ENCODE results near the gene GALNT1. TPM values are rescaled to one million over a fixed set of nuclear protein-coding genes. Genes with fewer than 3 reads are reported as not detected.

The GALNT1 gene
- total and polyA plus RNA-seq, 2 of the 4 experiments (the other 2 are of a cell fraction): 24.9 to 43.9 TPM

DNA sequence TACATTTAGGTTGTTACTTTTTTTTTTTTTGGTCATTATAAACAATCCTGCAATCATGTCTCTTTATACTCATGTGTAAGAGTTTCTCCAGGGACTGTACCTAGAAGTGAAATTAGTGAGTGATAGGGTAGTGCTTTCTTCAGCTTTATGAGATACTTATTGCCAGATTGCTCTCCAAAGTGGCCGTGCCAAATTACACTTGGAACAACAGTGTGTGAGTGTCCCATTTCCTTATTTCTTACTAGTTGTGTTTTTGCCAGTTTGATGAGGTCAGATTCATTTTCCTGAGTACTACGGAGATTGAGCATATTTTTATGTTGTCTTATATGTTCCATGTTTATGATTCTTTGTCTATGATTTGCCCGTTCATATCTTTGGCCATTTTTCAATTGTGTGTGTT is 39.2 kb downstream of the GALNT1 start:
- Histone ChIP-seq H2AK9ac (replicated peaks; ENCODE audit: low read depth, low read length, poor library complexity) (no peak overlapping the region), H2BK5ac (ENCODE audit: low read depth, low read length, poor library complexity, severe bottlenecking) (no peak overlapping the region), H4K20me1 (ENCODE audit: insufficient read depth, low read length) (peaks cover 13% of the 10 kb centered on the region; the same call in 1 of the 2 replicates), H3K4me2 (ENCODE audit: low read depth, low read length) (no peak overlapping the region), H3K56ac (ENCODE audit: extremely low read depth, insufficient read depth, low read length) (no peak overlapping the region), H3K4me1 (ENCODE audit: control insufficient read depth, insufficient read depth, low read length) (peaks cover 7% of the 10 kb centered on the region), H2BK15ac (ENCODE audit: low read depth, low read length) (no peak overlapping the region), H2AK5ac (ENCODE audit: low read depth, low read length) (no peak overlapping the region), H3K18ac (ENCODE audit: low read depth, low read length) (no peak overlapping the region), H3K9me1 (ENCODE audit: insufficient read depth, low read length) (no peaks in the 10 kb centered on the region; the same call in 1 of the 2 replicates), H3K14ac (replicated peaks; ENCODE audit: low read depth, low read length) (no peak overlapping the region), H2BK120ac (ENCODE audit: low read depth, low read length) (no peak overlapping the region), H3K27ac (ENCODE audit: insufficient read depth, low read length) (no peak overlapping the region), H4K91ac (ENCODE audit: insufficient read depth, low read depth, low read length) (no peak overlapping the region), H4K5ac (ENCODE audit: low read depth, low read length) (no peak overlapping the region), H3K4ac (ENCODE audit: low read depth, low read length) (no peak overlapping the region), H3K4me3 (ENCODE audit: insufficient read depth, low read depth, low read length) (no peak overlapping the region), H3K79me1 (ENCODE audit: low read depth in 1 of 2, low read length in 2 of 2) (peaks cover 4 to 32% of the 10 kb centered on the region in 2 experiments; a peak in 3 of 4 replicates), H2BK20ac (ENCODE audit: low read depth, low read length) (no peak overlapping the region), H2AFZ (replicated peaks; ENCODE audit: low read length, poor library complexity) (no peak overlapping the region), H3K36me3 (ENCODE audit: control insufficient read depth, insufficient read depth, low read length) (no peaks in the 10 kb centered on the region), H4K8ac (ENCODE audit: low read depth in 2 of 2, low read length in 2 of 2) (no peak overlapping the region), H3K27me3 (ENCODE audit: control insufficient read depth, insufficient read depth, low read length) (no peaks in the 10 kb centered on the region), H3K23ac (ENCODE audit: low read depth, low read length) (no peak overlapping the region), H3K9ac (ENCODE audit: low read depth, low read length) (no peak overlapping the region), H3K9me3 (ENCODE audit: control insufficient read depth, insufficient read depth, low read length) (no peaks in the 10 kb centered on the region)
- dilution Hi-C loops (cut with HindIII; ENCODE audit: low sequenced_read_pairs, unreplicated experiment) (no loop called here), intact Hi-C loops (cut with micrococcal nuclease) (no loop called here), in situ Hi-C loops (cut with MboI; ENCODE audit: low sequenced_read_pairs) (no loop called here)
- ChIA-PET POLR2A (ENCODE audit: unreplicated experiment) (no interaction called here), CTCF (no interaction called here)
- DNase-seq (no peak), ATAC-seq (ENCODE audit: low read depth) (no peak)
- no TSS peak for BruUV-seq (replicated peaks)
- WGBS, 2 experiments (ENCODE audit: extremely low coverage in 2 of 2, insufficient read length in 1 of 2): no CpG with 5 or more reads among the region's 3 CpGs
- TF ChIP-seq RAD21 (IDR thresholded peaks at IDR 0.05; ENCODE audit: low read length) (no peak), MAZ (IDR thresholded peaks at IDR 0.05; ENCODE audit: borderline replicate concordance, low read depth, low read length) (no peak)
